Hematopoietic multipotent progenitor cell treated with erythropoietin and hydrocortisone succinate and interleukin-3 and kit ligand, for 4 days (in vitro differentiated cells): ENCODE data around the gene PTPRT.

Source experiments
- DNase-seq: peaks from one replicate; pipeline ENCODE4 v3.0.0-alpha.2; 2015

The PTPRT gene

DNA sequence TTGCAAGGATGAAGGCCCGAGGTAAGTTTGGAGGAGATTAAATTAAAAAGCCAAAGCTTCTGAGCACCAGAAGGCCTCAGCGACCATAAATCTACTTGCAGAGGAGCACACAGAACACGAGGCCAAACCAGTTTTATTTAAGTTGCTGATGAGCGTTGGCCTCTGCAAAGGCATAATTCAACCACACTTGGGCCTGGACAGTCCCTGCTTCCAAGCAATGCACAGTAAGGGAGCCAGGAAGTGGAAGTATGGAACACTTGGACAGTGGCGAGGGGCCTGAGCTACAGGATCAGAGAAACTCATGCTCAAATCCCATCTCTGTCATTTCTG, 92.8 kb downstream of the PTPRT start:
- DNase-seq: no peak

DNA sequence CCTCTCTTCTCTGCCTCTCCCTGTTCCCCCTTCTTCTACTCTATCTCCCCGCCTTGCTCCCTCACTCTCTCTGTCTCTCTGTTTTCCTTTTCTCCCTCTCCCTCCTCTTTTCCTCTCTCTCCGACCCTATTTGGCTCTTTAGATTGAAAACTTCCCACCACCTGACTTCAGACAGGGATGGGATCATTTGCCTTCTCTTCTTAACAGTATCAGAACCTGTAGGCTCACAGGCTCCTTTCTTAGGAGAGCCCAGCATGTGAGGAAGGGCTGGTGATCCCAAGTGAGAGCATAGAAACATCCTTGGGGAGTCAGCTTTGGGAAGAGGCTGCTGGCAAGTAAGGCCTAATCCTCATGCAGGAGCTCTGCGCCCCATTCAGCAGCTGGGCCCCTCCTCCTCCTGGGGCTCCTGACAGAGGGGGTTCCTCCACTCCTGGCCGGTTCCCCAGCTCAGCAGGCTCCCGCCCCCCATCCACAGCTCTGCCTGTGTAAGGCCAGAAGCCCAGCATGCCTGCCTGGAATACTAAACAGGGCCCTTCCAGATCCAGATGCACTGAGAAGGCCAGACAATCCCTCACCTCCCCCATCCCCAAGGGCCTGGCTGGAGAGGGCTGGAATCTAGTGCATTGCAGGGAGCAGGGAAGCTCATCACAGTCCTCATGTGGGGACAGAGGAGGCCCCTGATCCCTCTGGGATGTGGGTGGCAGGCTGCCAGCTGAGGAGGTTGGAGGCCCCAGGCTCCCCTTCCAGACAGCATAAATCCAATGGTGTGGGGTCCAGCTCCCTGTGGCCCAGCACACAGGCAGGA, 93.4 kb downstream of the PTPRT start:
- no peak for DNase-seq

DNA sequence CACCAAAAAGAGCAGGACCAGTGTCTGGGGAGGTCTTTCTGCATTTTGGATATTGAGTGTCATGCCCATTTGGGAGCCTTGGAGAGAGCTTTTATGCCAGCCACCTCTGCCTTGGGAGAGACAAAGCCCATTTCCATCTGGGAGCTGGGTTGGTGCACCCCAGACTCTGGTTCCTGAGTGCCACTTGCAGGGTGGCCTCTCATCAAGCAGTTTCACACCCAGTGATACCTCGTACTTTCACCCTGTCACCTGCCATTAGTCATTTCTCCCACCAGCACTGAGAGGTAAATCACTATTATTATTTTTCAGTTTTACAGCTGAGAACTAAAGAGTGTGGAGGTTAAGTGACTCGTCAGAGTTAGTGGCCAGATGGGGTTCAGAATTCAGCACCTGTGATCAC, 94.7 kb downstream of the PTPRT start:
- DNase-seq: no peak

DNA sequence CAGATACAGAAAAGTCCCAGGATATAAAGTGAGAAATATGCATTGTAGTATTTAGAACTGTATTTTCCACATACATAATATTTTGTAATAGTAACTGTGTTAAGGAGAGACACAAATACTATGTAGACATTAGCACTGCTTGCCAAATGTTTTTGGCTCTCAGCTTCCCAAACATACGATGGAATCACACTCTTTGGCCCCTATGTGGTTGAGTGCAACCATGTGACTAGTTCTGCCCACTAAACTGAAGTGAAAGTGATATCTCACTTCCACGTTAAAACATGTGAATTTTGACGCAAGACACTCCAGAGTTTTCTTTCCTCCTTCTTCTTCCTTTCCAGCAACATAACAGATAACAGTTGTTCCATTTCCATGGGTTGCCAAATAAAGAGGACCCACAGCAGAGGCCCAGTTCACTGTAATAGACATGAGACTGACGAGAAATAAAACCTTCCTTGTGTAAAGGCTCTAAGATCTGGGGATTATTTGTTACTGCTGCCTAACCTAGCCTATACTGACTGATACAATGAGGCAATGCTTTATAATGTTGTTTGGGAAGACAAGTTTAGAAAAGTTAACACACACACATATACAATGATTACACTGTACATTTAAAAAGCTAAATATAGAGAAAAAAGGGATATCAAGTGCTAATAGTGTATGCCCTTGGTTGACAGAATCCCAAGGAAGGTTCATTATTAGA, 97.2 kb downstream of the PTPRT start:
- DNase-seq: no peak

DNA sequence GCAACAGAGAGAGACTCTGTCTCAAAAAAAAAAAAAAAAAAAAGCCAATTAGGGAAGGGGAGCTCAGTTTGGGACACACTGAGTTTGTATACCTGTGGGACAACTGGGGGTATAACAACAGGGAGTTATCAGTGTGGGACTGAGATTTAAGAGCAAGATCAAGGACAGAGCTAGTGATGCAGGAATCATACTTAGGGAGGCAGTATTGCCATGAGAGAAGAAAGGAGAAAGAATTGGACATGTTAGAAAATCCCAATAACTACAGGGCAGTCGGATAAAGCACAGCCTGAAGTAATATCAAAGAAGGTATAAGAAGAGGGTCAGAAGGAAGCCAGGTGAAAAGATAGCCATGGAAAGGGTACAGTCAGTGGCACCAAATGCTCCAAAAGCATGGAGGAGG, 121.2 kb downstream of the PTPRT start:
- DNase-seq: no peak

DNA sequence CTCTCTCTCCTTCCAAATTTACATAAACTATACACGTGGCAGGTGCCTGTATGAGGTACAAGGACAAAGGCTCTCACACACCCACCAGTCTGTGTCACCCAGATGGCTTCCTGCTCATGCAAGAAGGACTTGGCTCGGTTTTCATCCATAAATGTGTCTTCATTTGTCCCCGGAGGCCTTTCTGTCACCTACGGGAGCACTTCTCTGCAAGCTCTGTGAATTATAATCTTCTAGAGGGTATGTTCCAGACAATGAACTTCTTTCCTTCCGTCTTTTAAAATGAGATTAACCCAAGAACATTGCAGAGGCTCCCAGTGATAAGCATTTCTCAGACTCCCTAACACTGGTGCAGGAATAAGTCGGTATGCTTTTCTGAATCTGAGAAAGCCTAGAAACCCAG, 123.6 kb downstream of the PTPRT start:
- DNase-seq: no peak

DNA sequence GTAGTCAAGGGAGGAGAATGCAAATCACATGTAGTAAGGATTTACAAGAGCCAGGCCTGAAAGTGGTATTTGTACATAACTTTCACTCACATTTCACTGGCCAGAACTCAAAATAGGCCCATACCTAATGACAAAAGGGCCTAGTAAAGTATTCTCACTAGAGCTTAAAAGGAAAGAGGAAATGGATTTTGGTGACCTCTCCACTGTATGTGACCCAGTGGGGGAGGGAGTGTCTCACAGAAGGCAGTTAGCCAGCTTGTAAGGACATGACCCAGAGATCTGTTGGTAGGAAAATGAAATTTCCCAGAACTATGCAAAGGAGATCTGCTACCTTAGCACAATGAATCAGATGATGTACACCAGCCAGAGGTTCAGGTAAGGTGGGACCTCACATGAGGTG, 124.4 kb downstream of the PTPRT start:
- no peak for DNase-seq

DNA sequence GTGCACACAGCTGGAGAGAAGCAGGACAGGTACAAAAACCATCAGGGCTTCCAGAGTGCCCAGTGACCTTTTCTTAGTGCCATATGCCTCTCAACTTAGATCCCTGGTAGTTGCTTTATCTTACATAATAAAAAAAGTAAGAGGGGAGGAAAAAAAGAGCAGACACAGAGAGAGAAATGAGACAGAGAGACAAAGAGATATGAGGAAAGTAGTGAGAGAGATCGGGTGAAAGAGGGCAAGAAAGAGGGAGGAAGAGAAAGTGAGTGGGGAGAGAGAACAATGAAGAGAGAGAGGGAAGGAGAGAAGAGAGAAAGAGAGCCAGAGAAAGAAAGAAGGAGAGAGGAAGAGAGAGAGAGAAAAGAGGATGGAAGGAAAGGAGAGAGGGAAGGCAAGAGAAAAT, 131.6 kb downstream of the PTPRT start:
- DNase-seq: no peak

DNA sequence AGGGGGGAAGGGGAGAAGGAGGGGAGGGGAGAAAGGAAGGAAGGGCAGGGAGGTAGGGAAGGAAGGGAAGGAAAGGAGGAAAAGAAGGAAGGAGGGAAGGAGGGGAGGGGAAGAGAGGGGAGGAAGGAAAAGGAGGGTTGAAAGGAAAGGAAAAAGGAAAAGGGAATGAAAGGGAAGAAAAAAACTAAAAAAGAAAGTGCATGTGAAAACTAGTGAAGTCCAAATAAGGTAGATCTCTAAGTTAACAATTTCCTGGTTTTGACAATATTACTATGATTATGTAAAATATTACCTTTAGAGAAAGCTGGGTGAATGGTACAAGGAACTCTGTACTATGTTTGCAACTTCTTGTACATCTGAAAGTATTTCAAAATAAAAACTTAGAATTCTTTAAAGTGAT, 132.4 kb downstream of the PTPRT start:
- no peak for DNase-seq

DNA sequence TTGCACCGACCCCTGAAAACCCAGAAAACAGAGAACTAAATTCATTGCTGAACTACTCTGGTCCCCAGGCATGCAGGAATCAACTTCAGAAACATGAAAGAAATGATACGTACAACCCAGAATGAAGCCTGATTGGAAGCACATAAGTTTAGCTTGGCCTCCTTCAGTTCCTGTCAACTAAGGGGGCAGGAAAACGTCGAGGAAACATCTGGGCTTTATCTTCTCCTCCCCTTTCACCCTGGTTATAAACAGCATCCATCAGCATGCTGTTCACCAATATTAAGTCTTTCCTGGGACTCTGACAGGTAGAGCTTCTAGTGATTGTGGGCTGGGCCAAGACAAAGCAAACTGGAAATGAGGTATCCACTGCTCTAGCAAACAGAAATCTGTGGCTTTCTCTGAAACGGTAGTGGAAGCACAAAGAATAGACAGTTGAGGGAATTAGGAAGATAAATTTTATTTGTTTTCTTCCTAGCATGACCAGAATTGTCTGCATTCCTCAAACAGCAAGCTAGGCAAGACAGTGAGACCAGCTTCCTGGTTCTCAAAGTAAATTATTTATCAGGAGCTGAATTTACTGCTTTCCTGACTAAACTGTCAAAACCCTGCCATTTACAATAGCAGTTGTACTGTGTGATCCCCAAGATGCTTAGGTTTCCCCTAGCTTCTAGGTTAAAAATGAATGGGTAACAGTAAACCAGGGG, 134.4 kb downstream of the PTPRT start:
- no peak for DNase-seq

DNA sequence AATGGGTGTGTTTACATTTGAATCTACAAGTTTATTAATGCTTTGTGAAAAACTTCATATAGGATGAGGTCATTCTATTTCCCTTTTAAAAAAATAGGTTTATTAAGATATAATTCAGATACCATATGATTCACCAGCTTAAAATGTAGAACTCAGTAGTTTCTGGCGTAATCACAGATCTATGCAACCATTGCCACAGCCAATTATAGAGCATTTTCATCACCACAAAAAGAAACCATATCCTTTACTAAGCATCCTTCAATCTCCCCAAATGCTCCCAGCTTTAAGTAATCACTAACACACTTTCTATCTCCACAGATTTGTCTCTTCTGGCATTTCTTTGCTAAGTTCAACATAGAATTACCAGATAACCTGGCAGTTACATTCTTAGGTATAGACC, 137.2 kb downstream of the PTPRT start:
- DNase-seq: no peak

DNA sequence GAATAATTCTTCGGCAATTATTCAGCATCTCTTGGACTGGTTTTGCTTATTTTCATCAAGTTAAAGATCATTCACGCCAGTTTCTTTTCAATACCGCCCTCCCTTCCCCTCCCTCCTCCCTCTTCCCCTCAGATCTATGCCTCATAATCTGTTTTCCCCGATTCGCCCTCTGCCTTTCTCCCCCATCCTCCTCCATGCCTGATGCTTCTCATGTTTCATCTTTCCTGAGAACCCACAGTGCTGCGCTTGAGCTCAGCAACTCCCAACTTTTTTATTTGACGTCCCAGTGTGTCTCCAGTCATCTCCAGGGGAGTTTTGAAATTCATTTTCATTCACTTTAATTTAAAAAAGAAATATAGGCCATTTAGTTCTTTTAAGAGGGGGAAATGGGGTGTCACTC, 142.7 kb downstream of the PTPRT start:
- DNase-seq: no peak

DNA sequence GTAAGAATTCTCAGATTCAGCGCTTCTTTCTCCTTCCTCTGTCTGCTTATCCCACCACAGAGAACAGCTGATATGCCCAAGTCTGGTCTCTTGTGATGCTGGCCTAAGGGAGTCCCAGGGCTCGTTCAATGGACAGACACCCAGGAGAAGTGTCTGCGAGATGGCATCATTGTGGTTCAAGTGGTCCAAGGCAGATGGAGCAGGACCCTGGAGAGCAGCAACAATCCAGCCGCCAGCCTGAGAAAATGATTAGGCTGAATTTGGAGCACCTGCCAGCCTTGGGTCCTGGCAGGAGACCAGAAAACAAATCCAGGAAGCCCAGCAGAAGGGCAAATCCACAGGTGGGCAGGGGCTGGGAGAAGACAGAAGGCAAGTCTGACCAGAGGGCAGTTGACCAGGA, 145.8 kb downstream of the PTPRT start:
- DNase-seq: no peak

DNA sequence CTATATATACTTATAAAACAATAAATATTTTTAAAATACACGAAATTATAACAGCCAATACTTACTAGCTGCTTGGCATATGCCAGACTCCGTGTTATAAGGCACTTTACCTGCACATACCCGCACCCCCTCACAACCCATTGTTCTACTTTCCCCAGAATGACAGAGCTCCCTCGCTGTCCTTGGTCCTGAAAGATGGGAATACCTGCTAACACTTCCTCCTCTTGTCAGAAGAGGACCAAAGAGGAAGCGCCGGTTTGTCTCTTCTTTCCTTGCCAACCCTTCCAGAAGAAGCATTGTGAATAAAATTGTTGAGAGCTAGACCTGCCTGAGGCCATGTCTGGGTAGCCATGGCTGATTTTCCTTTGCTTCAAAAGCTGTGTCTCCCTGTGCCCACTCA, 149.3 kb downstream of the PTPRT start:
- DNase-seq: peak; percentile 52

DNA sequence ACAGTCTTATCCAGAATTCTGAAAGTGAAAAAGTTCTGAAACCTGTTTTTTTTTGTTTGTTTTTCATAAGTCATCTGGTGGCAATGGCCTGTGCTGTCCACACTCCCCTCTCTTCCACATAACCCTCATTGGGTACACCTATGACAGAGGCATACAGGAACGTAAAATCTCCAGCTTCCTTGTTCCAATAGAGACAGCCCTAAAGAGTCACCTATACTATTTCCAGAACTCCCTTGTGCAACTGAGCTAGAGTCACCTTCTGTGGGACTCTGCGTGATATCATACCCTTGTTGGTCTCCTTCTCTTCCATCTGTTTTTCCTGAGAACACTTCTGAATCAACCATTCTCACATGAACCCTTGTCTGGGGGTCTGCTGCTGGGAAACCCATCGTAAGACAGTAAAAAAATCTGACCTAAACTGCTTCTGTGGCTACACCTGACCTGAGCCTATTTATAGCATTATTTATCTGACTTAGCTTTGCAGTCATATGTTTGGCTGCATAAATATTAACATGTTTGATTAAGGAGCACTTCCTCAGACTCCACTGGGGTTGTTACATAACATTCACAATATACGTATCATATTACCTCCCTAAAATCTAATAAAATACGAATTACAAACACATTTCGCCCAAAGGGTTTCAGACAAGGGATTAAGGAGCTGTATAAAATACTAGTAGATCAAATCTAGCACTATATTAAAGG, 151.9 kb downstream of the PTPRT start:
- DNase-seq: no peak

DNA sequence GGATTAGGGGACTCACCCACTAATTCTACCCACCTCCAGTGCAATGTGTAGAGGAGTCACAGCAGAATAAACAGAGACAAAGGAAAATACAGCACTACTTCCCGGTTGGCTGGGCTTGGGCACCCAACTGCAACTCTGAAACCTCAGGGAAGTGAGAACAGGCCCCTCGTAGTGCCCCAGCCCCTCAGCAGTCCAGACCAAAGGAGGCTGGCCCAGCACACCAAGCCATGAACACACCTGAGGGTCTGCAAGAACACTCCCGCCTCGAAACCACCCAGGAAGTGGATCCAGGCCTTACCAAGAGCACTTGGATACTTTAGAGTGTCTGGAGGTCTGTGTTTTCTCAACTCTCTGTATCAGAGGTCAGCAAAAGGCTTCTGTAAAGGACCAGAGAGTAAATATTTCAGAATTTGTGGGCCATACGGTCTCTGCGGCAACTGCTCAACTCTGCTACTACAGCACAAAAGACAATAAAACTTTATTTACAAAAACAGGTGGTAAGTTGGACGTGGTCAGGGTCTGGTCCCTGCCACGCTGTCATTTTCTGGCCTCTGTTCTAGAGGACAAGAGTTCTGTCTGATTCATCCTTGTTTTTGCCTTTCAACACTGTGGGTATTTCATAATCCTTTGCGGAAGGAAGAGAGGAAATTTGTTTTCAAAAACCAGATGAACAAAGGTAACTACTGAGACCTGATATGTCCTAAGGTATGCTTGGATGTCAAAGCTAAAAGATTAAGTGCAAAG, 154.6 kb downstream of the PTPRT start:
- DNase-seq: no peak

DNA sequence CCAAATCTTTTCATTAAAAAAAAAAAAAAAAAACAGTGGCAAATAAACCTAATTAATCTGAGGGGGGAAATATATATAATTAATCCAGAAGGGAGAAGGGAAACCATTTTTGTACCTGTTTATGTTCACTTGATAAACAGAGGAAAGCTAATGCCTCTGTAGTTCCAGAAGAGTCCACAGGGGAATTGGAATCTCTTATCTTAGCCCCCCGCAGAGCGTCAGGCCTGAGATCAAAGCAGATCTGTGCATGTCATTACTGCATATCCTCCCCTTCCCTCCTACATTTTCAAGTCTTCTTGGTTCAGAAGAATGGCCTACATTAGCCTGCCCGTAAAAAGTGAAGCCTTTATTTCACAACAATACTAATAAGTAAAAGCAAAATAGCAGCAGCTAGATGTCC, 157.2 kb downstream of the PTPRT start:
- DNase-seq: no peak

DNA sequence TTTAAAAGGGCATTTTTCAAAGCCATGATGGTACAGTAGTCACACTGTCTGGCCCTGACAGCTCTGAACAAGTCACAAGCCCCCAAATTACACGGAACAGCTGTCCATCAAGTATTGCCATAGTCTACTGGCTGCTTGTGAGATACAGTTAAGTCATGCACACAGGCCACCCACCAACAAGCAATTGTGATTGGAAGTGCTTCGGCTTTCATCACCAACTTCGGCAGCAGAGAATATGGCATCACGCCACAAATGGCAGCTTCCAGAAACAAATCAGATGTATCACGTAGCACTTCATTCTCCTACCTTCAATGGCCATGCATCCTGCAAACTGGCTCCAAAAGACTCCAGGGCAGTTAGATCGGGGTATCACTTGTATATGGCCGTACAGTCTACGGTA, 160.5 kb downstream of the PTPRT start:
- DNase-seq: no peak

DNA sequence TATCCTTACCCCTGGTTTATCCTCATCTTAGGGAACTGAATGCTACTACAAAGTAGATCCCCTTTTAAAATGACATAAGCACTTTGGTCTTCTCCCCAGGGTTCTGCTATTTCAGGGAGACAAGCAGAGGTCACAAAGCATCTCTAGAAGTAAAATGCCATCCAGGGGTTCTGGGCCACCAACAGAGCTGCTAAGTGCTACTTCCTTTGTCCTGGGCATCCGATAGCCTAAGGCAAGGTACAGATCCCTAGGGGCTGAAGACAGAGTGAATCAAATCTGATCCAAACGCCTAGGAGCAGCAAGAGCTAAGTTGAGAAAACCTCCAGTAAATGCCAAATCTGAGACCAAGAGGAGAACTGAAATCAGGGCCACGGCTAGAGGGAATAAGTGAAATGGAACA, 161.2 kb downstream of the PTPRT start:
- no peak for DNase-seq

DNA sequence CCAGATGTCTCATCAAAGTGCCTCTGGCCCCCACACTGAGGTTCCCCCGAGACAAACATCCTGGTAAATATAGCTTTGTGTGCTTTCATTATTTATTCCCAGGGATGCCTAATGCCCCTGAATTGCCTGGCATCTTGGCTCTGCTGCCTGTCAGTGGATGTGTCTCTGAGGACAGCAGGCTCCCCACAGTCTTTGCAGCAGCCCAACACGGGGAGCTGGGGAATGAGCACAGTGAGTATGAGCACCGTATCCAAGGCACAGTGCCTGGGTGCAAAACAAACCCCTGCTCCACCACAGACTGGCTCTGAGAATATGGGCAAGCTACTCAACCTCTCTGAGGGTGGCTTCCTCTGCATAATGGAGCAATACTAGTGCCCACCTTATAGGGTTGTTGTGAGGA, 165.9 kb downstream of the PTPRT start:
- DNase-seq: no peak

DNA sequence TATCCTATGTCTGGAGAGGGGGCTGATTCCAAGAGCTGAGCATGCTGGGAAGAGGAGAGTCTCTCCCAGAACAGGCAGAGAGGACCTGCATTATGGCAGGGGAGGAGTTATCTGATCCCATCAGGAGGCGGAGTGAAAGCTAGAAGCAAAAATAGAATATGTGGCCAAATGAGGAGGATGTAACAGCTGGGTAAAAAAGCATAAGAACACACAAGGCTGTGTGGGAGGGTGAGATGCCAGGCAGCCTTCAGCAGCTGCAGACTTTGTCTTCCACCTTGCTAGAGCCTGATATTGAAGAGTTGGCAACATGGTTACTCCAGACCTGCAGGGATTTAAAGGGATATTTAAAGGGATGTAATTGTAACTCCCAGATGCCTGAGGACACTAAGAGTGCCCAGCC, 167.1 kb downstream of the PTPRT start:
- no peak for DNase-seq

DNA sequence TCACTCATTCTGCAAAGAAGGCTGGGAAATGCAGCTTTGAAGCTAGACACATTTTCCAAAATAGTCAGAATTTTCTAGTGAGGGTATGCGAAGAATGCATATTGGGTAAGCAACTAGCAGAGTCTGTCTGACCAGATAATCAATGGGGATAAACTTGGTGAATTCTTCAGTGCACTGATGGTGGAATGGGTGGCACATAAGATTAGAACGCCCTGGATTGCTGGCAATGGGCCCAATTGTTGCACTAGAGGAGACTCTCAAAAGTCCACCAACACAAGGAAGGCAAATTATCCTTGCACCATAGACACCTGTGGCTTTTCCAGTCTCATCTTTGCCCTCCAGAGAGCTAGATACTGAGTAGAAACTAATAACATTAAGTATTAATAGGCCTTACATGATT, 167.6 kb downstream of the PTPRT start:
- no peak for DNase-seq
